Mucosa of rectum (tissue), 2 donors: ENCODE measurements around the gene MYL10.
"Not testable (repeated sequence)": the region's sequence is repeated elsewhere in the genome, so short reads cannot be mapped to it uniquely, and the experiment has no call there.

Experiments
- H3K27ac ChIP-seq, 2 donors: one replicate each; pipeline ENCODE4 v1.7.0; 2013; ENCODE audit warnings: inconsistent platforms in 2 of 2, low read depth in 2 of 2, low read length in 2 of 2
- H3K27me3 ChIP-seq, 2 donors: one replicate each; pipeline ENCODE4 v1.7.0; 2013; ENCODE audit warnings: low read length in 2 of 2; ENCODE audit not compliant: control insufficient read depth in 2 of 2, insufficient read depth in 2 of 2
- H3K36me3 ChIP-seq, 2 donors: one replicate each; pipeline ENCODE4 v1.7.0; 2013; ENCODE audit warnings: low read length in 2 of 2; ENCODE audit not compliant: control insufficient read depth in 2 of 2, insufficient read depth in 2 of 2
- H3K4me1 ChIP-seq, 2 donors: one replicate each; pipeline ENCODE4 v1.7.0; 2013; ENCODE audit warnings: low read length in 2 of 2, mild to moderate bottlenecking in 1 of 2; ENCODE audit not compliant: control insufficient read depth in 2 of 2, insufficient read depth in 2 of 2
- H3K4me3 ChIP-seq, 2 donors: one replicate each; pipeline ENCODE4 v1.7.0; 2013; ENCODE audit warnings: low read length in 2 of 2
- H3K9ac ChIP-seq, 2 donors: one replicate each; pipeline ENCODE4 v1.7.0; 2013; ENCODE audit warnings: low read length in 2 of 2, low read depth in 1 of 2, mild to moderate bottlenecking in 1 of 2
- H3K9me3 ChIP-seq, 2 donors: one replicate each; pipeline ENCODE4 v1.7.0; 2013; ENCODE audit warnings: low read length in 2 of 2; ENCODE audit not compliant: control insufficient read depth in 2 of 2
- donor health status: healthy.
- donor health status: Normal muscosa, but diverticular disease.

Gene MYL10

DNA sequence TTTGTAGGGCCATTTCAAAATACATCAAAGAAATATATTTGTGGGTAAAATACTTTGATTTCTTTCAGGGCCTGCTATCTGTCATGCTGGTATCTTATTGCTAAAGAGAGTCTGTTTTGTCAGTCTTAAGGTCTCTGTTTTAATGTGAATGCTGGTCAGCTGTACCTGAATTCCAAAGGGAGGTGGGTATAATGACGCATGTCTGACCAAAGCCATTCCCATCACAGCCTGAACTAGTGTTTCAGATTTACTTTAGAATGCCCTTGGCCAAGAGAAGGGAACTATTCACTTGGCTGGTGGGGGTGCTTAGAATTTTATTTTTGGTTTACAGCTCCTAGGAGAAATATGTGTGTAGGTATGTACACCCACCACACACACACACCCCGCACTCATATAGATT lies 30.6 kb upstream of the MYL10 start:
- no peaks in the 10 kb centered on the region for H3K4me1 ChIP-seq
- H3K9me3 ChIP-seq = no peaks in the 10 kb centered on the region
- peaks cover 2 to 7% of the 10 kb centered on the region in 2 donors for H3K27me3 ChIP-seq
- no peaks in the 10 kb centered on the region for H3K36me3 ChIP-seq
- H3K27ac ChIP-seq = no peak overlapping the region
- H3K9ac ChIP-seq = no peak overlapping the region
- no peak overlapping the region for H3K4me3 ChIP-seq

DNA sequence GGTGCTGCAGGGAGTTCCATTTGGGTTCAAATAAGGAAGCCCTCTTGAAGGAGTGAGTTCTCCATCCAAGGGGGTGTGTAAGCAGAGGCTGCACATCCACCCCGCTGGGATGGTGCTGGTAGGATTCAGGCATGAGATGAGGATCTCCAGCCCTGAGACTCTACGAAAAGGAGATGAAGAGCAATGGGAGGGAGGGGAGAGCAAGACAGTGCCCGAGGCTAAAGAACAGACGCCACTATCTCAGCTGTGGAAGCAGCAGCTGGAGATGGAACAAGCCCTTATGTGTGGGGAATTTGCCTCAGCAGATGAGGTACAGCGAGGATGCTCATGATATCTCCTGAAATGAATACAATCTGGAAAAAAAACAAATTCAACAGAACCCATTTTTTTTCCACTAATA lies 28.1 kb upstream of the MYL10 start:
- no peak overlapping the region for H3K9ac ChIP-seq
- H3K9me3 ChIP-seq = no peaks in the 10 kb centered on the region
- H3K27me3 ChIP-seq = peaks cover 5 to 9% of the 10 kb centered on the region in 2 donors
- no peak overlapping the region for H3K27ac ChIP-seq
- no peak overlapping the region for H3K4me3 ChIP-seq
- H3K4me1 ChIP-seq = no peaks in the 10 kb centered on the region
- H3K36me3 ChIP-seq = no peaks in the 10 kb centered on the region

DNA sequence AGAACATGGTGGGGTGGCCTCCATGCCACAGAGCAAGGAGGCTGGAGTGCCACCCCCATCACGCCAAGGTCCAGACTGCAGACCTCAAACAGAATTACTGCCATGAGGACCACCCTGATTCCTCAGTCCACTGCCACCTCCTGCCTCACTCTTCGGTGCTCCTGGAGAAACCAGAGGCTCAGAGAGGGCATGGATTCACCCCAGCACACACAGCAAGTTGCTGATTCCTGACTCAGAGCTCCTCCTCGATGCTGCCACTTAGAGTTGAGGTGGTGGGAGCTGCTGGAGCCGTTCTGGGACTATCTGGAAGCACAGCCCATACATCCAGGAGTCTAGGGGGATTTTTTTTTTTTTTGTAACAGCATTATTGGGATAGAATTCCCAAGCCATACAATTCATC lies 22.0 kb upstream of the MYL10 start:
- no peak overlapping the region for H3K27ac ChIP-seq
- no peaks in the 10 kb centered on the region for H3K36me3 ChIP-seq
- H3K9ac ChIP-seq = no peak overlapping the region
- no peak overlapping the region for H3K4me3 ChIP-seq
- H3K9me3 ChIP-seq = no peaks in the 10 kb centered on the region
- H3K4me1 ChIP-seq = no peaks in the 10 kb centered on the region
- H3K27me3 ChIP-seq = peaks cover 3 to 20% of the 10 kb centered on the region in 2 donors

DNA sequence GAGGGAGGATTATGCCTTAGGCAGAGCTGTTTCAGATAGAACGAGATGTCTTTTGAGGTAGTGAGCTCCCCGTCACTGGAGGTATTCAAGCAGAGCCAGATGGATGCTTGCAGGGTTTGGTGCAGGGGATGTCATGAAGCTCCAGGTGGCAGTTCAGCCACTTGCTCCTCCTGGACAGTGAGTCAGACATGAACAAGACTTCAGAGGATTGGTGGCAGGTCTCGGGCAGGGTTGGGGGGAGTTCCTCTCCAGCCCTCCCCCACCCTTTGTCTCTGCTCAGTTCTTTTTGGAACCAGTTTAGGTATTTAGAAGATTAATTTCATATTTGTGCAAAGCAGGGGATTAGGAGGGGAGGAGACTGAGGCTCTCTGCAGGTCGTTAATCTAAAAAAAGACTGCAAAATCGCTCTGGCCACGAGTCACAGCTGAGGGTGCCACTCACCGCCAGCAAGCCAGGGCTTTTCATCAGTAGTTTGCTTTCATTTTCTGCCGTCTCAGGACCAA lies 21.5 kb upstream of the MYL10 start:
- H3K4me3 ChIP-seq = no peak overlapping the region
- H3K36me3 ChIP-seq = no peaks in the 10 kb centered on the region
- no peak overlapping the region for H3K9ac ChIP-seq
- H3K27ac ChIP-seq = no peak overlapping the region
- H3K9me3 ChIP-seq = no peaks in the 10 kb centered on the region
- peaks cover 3 to 20% of the 10 kb centered on the region in 2 donors for H3K27me3 ChIP-seq
- H3K4me1 ChIP-seq = no peaks in the 10 kb centered on the region

DNA sequence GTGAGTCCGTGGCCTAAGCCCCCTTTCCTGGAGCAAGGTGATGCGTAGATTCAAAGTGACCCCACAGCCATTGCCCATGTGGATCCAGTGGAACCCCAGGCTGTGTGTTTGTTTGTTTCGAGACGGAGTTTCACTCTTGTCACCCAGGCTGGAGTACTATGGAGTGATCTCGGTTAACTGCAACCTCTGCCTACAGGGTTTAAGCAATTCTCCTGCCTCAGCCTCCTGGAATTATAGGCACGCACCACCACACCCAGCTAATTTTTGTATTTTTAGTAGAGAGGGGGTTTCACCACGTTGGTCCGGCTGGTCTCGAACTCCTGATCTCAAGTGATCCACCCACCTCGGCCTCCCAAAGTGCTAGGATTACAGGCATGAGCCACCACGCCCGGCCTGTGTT lies 18.8 kb upstream of the MYL10 start:
- H3K27me3 ChIP-seq = peaks cover 3 to 20% of the 10 kb centered on the region in 2 donors
- H3K4me3 ChIP-seq, H3K9me3 ChIP-seq, H3K4me1 ChIP-seq, H3K36me3 ChIP-seq, H3K27ac ChIP-seq, H3K9ac ChIP-seq: not testable (repeated sequence)

DNA sequence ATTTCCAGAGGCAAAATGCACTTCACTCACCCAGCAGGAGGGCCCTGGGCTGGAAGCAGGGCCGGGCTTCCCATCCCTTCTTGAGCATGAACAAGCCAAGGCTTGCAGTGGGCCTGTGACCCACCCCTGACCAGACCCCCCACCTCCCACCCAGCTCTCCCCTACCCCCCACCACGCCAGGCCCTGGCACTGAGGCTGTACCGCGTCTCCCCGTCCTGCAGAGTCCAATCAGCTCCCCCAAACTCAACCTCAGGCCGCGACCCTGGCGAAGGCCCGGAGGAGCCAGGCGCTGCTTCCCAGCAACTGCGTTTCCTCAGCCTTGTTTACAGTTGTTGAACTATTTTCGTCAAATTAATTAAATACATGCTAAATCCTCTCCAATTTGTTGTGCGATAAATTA lies 16.9 kb upstream of the MYL10 start:
- Histone ChIP-seq H3K27ac (no peak overlapping the region), H3K36me3 (no peaks in the 10 kb centered on the region), H3K27me3 (peaks cover 0 to 14% of the 10 kb centered on the region in 2 donors), H3K4me3 (no peak overlapping the region), H3K4me1 (peaks cover 0 to 3% of the 10 kb centered on the region in 2 donors), H3K9me3 (no peaks in the 10 kb centered on the region), H3K9ac (no peak overlapping the region)

DNA sequence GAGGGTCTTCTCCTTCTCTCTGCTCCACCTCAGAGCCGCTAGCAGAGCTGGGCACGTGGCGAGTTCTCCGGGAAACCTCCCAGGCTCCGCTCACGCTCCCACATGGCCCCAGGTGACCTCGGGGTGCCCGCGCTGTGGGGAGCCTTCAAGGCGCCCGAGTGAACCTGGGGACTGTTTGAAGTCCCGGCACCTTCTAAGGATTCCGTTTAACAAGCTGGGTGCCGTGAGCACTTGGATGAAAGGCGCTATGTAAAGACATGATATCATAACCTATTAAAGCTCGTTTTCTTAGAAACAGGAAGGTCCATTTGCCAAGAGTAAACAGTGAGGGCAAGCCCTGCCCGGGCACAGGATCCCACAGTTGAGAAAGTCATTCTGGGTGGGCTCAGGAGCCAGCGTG lies 15.8 kb upstream of the MYL10 start:
- Histone ChIP-seq H3K27ac (no peak overlapping the region), H3K9me3 (no peaks in the 10 kb centered on the region), H3K27me3 (peaks cover 0 to 4% of the 10 kb centered on the region in 2 donors), H3K4me3 (no peak overlapping the region), H3K4me1 (peaks cover 0 to 3% of the 10 kb centered on the region in 2 donors), H3K36me3 (no peaks in the 10 kb centered on the region), H3K9ac (peak overlapping the region in 1 of 2 donors; percentile 33)

DNA sequence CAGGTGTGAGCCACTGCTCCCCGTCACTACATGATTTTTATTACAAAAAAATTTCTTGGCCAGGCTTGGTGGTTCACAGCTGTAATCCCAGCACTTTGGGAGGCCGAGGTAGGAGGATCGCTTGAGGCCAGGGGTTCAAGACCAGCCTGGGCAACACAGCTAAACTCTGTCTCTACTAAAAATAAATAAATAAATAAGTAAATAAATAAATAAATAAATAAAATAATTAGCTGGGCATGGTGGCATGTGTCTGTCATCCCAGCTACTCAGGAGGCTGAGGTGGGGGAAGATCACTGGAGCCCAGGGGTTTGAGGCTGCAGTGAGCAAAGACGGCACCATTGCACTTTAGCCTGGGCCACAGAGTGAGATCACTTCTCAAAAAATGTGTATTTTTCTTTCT lies 10.0 kb upstream of the MYL10 start:
- H3K9me3 ChIP-seq, H3K4me1 ChIP-seq, H3K9ac ChIP-seq, H3K27ac ChIP-seq, H3K36me3 ChIP-seq, H3K4me3 ChIP-seq, H3K27me3 ChIP-seq: not testable (repeated sequence)

DNA sequence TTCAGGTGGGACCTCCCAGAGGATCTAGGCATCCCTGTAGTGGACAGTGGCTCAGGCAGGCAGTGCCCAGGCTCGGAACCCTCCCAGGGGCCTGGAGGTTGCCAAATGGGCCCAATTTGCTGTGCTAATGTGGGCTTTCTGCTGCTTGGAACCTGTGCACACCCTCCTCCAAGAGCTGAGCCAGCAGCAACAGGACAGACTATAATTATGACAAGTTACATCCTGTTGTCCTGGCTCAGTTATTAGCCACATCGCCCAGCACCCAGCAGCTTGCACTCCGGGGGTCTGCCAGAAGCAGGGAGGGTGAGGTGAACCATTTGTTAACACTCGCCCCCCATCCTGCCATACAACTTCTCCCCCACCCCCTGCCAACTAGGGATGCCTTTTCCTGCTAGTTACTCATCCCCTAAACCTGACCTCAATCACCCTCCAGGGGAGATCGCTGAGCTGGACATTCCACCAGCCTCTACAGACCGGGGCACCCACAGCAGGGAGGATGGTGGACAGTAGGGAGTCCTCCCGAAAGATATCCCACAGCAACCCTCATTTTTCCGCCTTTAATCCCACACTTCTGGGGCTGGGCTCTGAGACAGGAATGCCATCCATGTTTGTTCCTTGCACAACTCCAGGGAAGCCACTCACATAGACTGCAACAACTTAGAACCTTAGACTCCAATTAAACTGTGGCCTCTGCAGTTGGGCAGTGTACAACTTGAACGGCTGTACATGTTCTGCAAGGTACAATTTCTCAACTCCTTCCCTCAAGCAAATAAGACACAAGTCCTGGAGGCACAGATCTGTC lies 7.9 kb upstream of the MYL10 start:
- no peak overlapping the region for H3K4me3 ChIP-seq
- H3K27ac ChIP-seq = no peak overlapping the region
- H3K27me3 ChIP-seq = peaks cover 0 to 2% of the 10 kb centered on the region in 2 donors
- no peaks in the 10 kb centered on the region for H3K4me1 ChIP-seq
- no peaks in the 10 kb centered on the region for H3K36me3 ChIP-seq
- no peak overlapping the region for H3K9ac ChIP-seq
- no peaks in the 10 kb centered on the region for H3K9me3 ChIP-seq

DNA sequence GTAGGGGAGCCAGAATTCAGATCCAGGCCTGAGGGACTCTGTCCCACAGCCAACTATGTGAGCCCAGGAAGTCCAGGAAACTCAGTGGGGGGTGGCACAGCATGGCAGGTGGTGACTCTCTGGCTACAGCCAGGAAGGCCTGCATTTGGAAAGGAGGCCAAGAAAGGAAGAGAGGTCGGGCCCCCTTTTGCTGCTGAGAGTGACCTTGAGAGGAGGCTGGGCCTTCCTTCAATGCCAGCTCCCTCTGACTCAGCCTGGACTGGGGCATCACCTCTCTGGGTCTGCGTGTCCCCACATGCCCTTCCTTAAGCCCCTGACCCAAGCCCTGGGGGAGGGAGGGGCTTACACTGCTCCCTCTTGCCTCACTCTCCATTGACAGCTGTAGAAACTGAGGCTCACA lies 6.4 kb upstream of the MYL10 start:
- H3K4me3 ChIP-seq = no peak overlapping the region
- H3K36me3 ChIP-seq = no peaks in the 10 kb centered on the region
- peaks cover 0 to 2% of the 10 kb centered on the region in 2 donors for H3K27me3 ChIP-seq
- no peaks in the 10 kb centered on the region for H3K4me1 ChIP-seq
- H3K27ac ChIP-seq = no peak overlapping the region
- no peaks in the 10 kb centered on the region for H3K9me3 ChIP-seq
- H3K9ac ChIP-seq = no peak overlapping the region
